HEK293 (cell line): Measurements from ENCODE around the gene NENF.

Experiments used
- IKZF3 ChIP-seq: fragments of 450-650 bp; IDR thresholded peaks from 2 replicates; pipeline ENCODE4 v1.5.0; 2018; ENCODE audit warnings: missing biosample characterization, mild to moderate bottlenecking, missing genetic modification characterization, moderate library complexity
- REPIN1 ChIP-seq: fragments of 450-650 bp; formaldehyde crosslinking; IDR thresholded peaks from 2 replicates; pipeline ENCODE4 v1.5.1; 2017; ENCODE audit warnings: missing biosample characterization, missing genetic modification characterization, low read depth
- YY1 ChIP-seq: fragments of 450-650 bp; formaldehyde crosslinking; IDR thresholded peaks from 2 replicates; pipeline ENCODE4 v1.5.1; 2018; ENCODE audit warnings: missing biosample characterization, missing genetic modification characterization
- ZBTB1 ChIP-seq: fragments of 450-650 bp; formaldehyde crosslinking; IDR thresholded peaks from 2 replicates; pipeline ENCODE4 v1.5.1; 2016; ENCODE audit warnings: missing biosample characterization, missing genetic modification characterization
- ZBTB17 ChIP-seq: fragments of 450-650 bp; formaldehyde crosslinking; IDR thresholded peaks from 2 replicates; pipeline ENCODE4 v1.5.1; 2016; ENCODE audit warnings: missing biosample characterization, missing genetic modification characterization
- ZBTB20 ChIP-seq: fragments of 450-650 bp; formaldehyde crosslinking; IDR thresholded peaks from 2 replicates; pipeline ENCODE4 v1.5.1; 2016; ENCODE audit warnings: missing biosample characterization, missing genetic modification characterization
- ZFP3 ChIP-seq: fragments of 450-650 bp; formaldehyde crosslinking; IDR thresholded peaks from 2 replicates; pipeline ENCODE4 v1.5.1; 2016; ENCODE audit warnings: low read depth, missing biosample characterization, missing genetic modification characterization
- ZNF10 ChIP-seq: fragments of 450-650 bp; formaldehyde crosslinking; IDR thresholded peaks from 2 replicates; pipeline ENCODE4 v1.5.1; 2017; ENCODE audit warnings: missing biosample characterization, missing genetic modification characterization
- ZNF132 ChIP-seq: fragments of 450-650 bp; formaldehyde crosslinking; IDR thresholded peaks from 2 replicates; pipeline ENCODE4 v1.5.1; 2017; ENCODE audit warnings: missing biosample characterization, missing genetic modification characterization, borderline replicate concordance
- ZNF174 ChIP-seq: fragments of 450-650 bp; formaldehyde crosslinking; IDR thresholded peaks from 2 replicates; pipeline ENCODE4 v1.5.0; 2017; ENCODE audit warnings: missing biosample characterization, mild to moderate bottlenecking, missing genetic modification characterization
- ZNF184 ChIP-seq: fragments of 450-650 bp; IDR thresholded peaks from 2 replicates; pipeline ENCODE4 v1.5.1; 2018; ENCODE audit warnings: missing biosample characterization, mild to moderate bottlenecking, missing genetic modification characterization
- ZNF37A ChIP-seq: fragments of 450-650 bp; IDR thresholded peaks from 2 replicates; pipeline ENCODE4 v1.5.1; 2018; ENCODE audit warnings: missing biosample characterization, missing genetic modification characterization
- ZNF660 ChIP-seq: fragments of 450-650 bp; IDR thresholded peaks from 2 replicates; pipeline ENCODE4 v1.5.1; 2018; ENCODE audit warnings: missing biosample characterization, mild to moderate bottlenecking, missing genetic modification characterization
- TF ChIP-seq, protein P1 (sequence below): fragments of 450-650 bp; formaldehyde crosslinking; IDR thresholded peaks from 2 replicates; pipeline ENCODE4 v1.5.1; 2016; ENCODE audit warnings: missing biosample characterization, missing genetic modification characterization

DNA sequence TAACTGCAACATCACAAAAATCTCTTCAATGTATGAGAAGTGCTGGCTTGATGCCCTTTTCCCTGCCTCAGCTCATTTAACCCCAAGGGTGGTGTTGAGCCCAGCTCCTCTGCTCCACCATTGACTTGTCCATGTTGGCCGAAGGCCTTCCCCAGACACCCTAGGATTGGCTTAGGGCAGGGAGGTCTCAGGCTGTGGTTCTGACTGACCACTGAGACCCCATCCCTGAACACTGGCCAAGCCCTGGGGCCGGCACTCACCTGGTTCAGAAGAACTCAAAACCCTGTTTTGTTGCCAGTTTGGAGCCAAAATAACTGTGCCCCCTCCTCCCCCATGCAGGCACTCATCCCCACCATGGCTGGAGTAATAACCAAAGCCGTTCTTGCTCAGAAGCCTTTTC is 38.6 kb downstream of the NENF start:
- no peak for TF ChIP-seq IKZF3 (tag by site-specific recombination)
- no peak for TF ChIP-seq ZBTB17
- TF ChIP-seq, protein P1, sequence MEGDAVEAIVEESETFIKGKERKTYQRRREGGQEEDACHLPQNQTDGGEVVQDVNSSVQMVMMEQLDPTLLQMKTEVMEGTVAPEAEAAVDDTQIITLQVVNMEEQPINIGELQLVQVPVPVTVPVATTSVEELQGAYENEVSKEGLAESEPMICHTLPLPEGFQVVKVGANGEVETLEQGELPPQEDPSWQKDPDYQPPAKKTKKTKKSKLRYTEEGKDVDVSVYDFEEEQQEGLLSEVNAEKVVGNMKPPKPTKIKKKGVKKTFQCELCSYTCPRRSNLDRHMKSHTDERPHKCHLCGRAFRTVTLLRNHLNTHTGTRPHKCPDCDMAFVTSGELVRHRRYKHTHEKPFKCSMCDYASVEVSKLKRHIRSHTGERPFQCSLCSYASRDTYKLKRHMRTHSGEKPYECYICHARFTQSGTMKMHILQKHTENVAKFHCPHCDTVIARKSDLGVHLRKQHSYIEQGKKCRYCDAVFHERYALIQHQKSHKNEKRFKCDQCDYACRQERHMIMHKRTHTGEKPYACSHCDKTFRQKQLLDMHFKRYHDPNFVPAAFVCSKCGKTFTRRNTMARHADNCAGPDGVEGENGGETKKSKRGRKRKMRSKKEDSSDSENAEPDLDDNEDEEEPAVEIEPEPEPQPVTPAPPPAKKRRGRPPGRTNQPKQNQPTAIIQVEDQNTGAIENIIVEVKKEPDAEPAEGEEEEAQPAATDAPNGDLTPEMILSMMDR, result no peak
- TF ChIP-seq ZNF174, result no peak
- TF ChIP-seq ZNF132, result no peak
- TF ChIP-seq ZNF184 (tag by site-specific recombination), result no peak
- no peak for TF ChIP-seq ZBTB20 (tag by site-specific recombination)
- TF ChIP-seq ZFP3 (tag by site-specific recombination), result no peak
- no peak for TF ChIP-seq ZBTB1 (tag by site-specific recombination)
- no peak for TF ChIP-seq ZNF37A
- no peak for TF ChIP-seq YY1 (tag by site-specific recombination)
- no peak for TF ChIP-seq REPIN1 (tag by site-specific recombination)
- TF ChIP-seq ZNF660 (tag by site-specific recombination), result no peak
- TF ChIP-seq ZNF10, result no peak
